K562 (cell line): ENCODE measurements around the gene NDUFV2. TPM values are rescaled to one million over a fixed set of nuclear protein-coding genes. Genes with fewer than 3 reads are reported as not detected.

ENCODE experiments used
- ATAC-seq: fragments of 200-7000 bp; cut with Tn5 transposase; 3 replicates; pipeline ENCODE4 v1.9.1; 2020; ENCODE audit warnings: moderate library complexity
- BruUV-seq: library from RNA; stranded (reverse); fragments of 400-500 nt; replicated peaks from 2 replicates; lab custom pipeline; 2021; lab: Mats Ljungman, UMichigan
- CTCF ChIA-PET: fragments of 300-600 bp; formaldehyde crosslinking; extraction: SDS; loops from one replicate; lab custom pipeline; 2021; ENCODE audit warnings: low intra/inter-chr PET ratio; lab: Yijun Ruan, JAX
- POLR2A ChIA-PET: fragments of 300-600, 350-650 bp; sonication (Branson Sonifier 250); formaldehyde crosslinking; extraction: SDS; loops from one replicate; lab custom pipeline; 2021; ENCODE audit warnings: antibody characterized with exemption, inconsistent platforms; lab: Yijun Ruan, JAX
- DNase-seq, 4 experiments: peaks; one replicate each; pipeline versions ENCODE4 v3.0.0 to v3.0.0-alpha.2; 2011 to 2018; ENCODE audit warnings: low spot score in 3 of 4, mixed read lengths in 3 of 4; ENCODE audit errors: extremely low read depth in 1 of 4
- FAIRE-seq: peaks from 2 replicates; lab custom pipeline; 2011; peaks lifted over from hg19 to GRCh38; lab: Jason Lieb, UNC
- H2AFZ ChIP-seq: 2 replicates; pipeline ENCODE4 v1.6.0; 2011; ENCODE audit warnings: low read depth, low read length, control low read depth, inconsistent platforms
- H3K27ac ChIP-seq: fragments of 200-600 bp; 3 replicates; pipeline ENCODE4 v1.8.0; 2011; ENCODE audit warnings: low read depth, mild to moderate bottlenecking, control low read depth, inconsistent platforms, low read length, moderate library complexity, mixed read lengths; ENCODE audit errors: extremely low read depth
- H3K27me3 ChIP-seq, 2 experiments: fragments of 300-600 bp in 1 of 2; 2 replicates in 1 of 2; 3 replicates in 1 of 2; pipeline versions ENCODE4 v1.6.0 to v1.8.0; 2011; ENCODE audit warnings: inconsistent platforms in 2 of 2, low read length in 2 of 2, mild to moderate bottlenecking in 1 of 2, mixed read lengths in 1 of 2, moderate library complexity in 1 of 2; ENCODE audit not compliant: control insufficient read depth in 2 of 2, insufficient read depth in 2 of 2
- H3K36me3 ChIP-seq: fragments of 300-600 bp; 3 replicates; pipeline ENCODE4 v1.8.0; 2011; ENCODE audit warnings: mild to moderate bottlenecking, low read length, inconsistent platforms; ENCODE audit not compliant: control insufficient read depth, insufficient read depth
- H3K4me1 ChIP-seq, 2 experiments: fragments of 200-600 bp in 1 of 2; replicated peaks in 1 of 2; 2 replicates in 1 of 2; 3 replicates in 1 of 2; pipeline versions ENCODE4 v1.5.1 to v1.8.0; 2011; ENCODE audit warnings: inconsistent platforms in 2 of 2, low read length in 2 of 2, mild to moderate bottlenecking in 1 of 2, mixed read lengths in 1 of 2, moderate library complexity in 1 of 2; ENCODE audit not compliant: control insufficient read depth in 2 of 2, insufficient read depth in 2 of 2
- H3K4me2 ChIP-seq: 2 replicates; pipeline ENCODE4 v1.6.1; 2011; ENCODE audit warnings: low read length, control low read depth, inconsistent platforms, mixed read lengths; ENCODE audit not compliant: insufficient read depth
- H3K4me3 ChIP-seq: fragments of 200-600 bp; sonication (generic), shearing (Covaris generic); 2 replicates; pipeline ENCODE4 v1.5.1; 2016; ENCODE audit warnings: control low read depth, inconsistent platforms
- H3K79me2 ChIP-seq: fragments of 200-600 bp; 3 replicates; pipeline ENCODE4 v1.8.0; 2011; ENCODE audit warnings: low read length, inconsistent platforms; ENCODE audit not compliant: control insufficient read depth, insufficient read depth
- H3K9ac ChIP-seq, 2 experiments: 2 replicates each; pipeline versions ENCODE4 v1.6.0 to v1.6.1; 2011; ENCODE audit warnings: low read depth in 2 of 2, low read length in 2 of 2, control low read depth in 1 of 2, inconsistent platforms in 1 of 2, mild to moderate bottlenecking in 1 of 2, mixed read lengths in 1 of 2; ENCODE audit not compliant: insufficient read depth in 1 of 2
- H3K9me1 ChIP-seq: one replicate; pipeline ENCODE4 v1.6.0; 2011; ENCODE audit warnings: inconsistent platforms, mild to moderate bottlenecking, low read length, moderate library complexity; ENCODE audit not compliant: control insufficient read depth, insufficient read depth
- H3K9me3 ChIP-seq: replicated peaks from 2 replicates; pipeline ENCODE4 v1.5.1; 2011; ENCODE audit warnings: low read depth, low read length, inconsistent platforms; ENCODE audit not compliant: control insufficient read depth, insufficient read depth
- H4K20me1 ChIP-seq: replicated peaks from 2 replicates; pipeline ENCODE4 v1.6.1; 2011; ENCODE audit warnings: low read length, inconsistent platforms, mixed read lengths; ENCODE audit not compliant: control insufficient read depth, insufficient read depth
- ATF7 ChIP-seq: fragments of 450-650 bp; IDR thresholded peaks from 2 replicates; pipeline ENCODE4 v1.7.1; 2014; ENCODE audit warnings: mild to moderate bottlenecking, moderate library complexity
- BCOR ChIP-seq: fragments of 450-650 bp; IDR thresholded peaks from 2 replicates; pipeline ENCODE4 v1.6.1; 2016
- E2F3 ChIP-seq: fragments of 250-450 bp; sonication (Bioruptor Pico); IDR thresholded peaks from 2 replicates; pipeline ENCODE4 v1.4.0; 2020; ENCODE audit warnings: mild to moderate bottlenecking
- HLTF ChIP-seq: fragments of 450-650 bp; IDR thresholded peaks from 2 replicates; pipeline ENCODE4 v1.6.1; 2016
- KDM1A ChIP-seq, 2 experiments: fragments of 450-650 bp; IDR thresholded peaks; 2 replicates each; pipeline ENCODE4 v1.6.1; 2016; ENCODE audit warnings: mild to moderate bottlenecking in 2 of 2
- KLF13 ChIP-seq: fragments of 450-650 bp; IDR thresholded peaks from 2 replicates; pipeline ENCODE4 v1.6.1; 2016; ENCODE audit warnings: missing genetic modification characterization, low read depth, mild to moderate bottlenecking, missing compliant biosample characterization, moderate library complexity, borderline replicate concordance
- LEF1 ChIP-seq: fragments of 450-650 bp; IDR thresholded peaks from 2 replicates; pipeline ENCODE4 v1.6.1; 2016; ENCODE audit warnings: mild to moderate bottlenecking
- SP1 ChIP-seq: sonication (generic); formaldehyde crosslinking; IDR thresholded peaks from 2 replicates; pipeline ENCODE4 v1.8.1; 2022; ENCODE audit warnings: mild to moderate bottlenecking, missing genetic modification reagents
- STAG1 ChIP-seq: sonication (generic); formaldehyde crosslinking; IDR thresholded peaks from 2 replicates; pipeline ENCODE4 v1.5.0; 2020; ENCODE audit warnings: missing genetic modification reagents, borderline replicate concordance
- THRA ChIP-seq: fragments of 450-650 bp; IDR thresholded peaks from 2 replicates; pipeline ENCODE4 v1.6.1; 2017; ENCODE audit warnings: mild to moderate bottlenecking, moderate library complexity
- TRIM25 ChIP-seq: fragments of 450-650 bp; IDR thresholded peaks from 2 replicates; pipeline ENCODE4 v1.7.0; 2016; ENCODE audit warnings: borderline replicate concordance
- WHSC1 ChIP-seq: IDR thresholded peaks from one replicate; pipeline ENCODE4 v1.6.1; 2012; ENCODE audit warnings: low read length, control low read depth, inconsistent platforms
- ZBTB1 ChIP-seq: sonication (generic); formaldehyde crosslinking; IDR thresholded peaks from 2 replicates; pipeline ENCODE4 v1.8.1; 2023; ENCODE audit warnings: missing genetic modification reagents, low read depth, mild to moderate bottlenecking, borderline replicate concordance
- ZNF324 ChIP-seq: fragments of 250-450 bp; sonication (Bioruptor Pico); IDR thresholded peaks from 2 replicates; pipeline ENCODE4 v1.4.0; 2020; ENCODE audit warnings: mild to moderate bottlenecking
- ZNF584 ChIP-seq: fragments of 200-800 bp; sonication (Bioruptor generic); IDR thresholded peaks from 2 replicates; pipeline ENCODE4 v1.6.1; 2016; ENCODE audit warnings: low read depth, mild to moderate bottlenecking, missing genetic modification characterization, missing compliant biosample characterization
- ZSCAN29 ChIP-seq: fragments of 450-650 bp; IDR thresholded peaks from 2 replicates; pipeline ENCODE4 v1.6.1; 2017
- WGBS: fragments of 100-300 bp; shearing (Covaris generic); methylation state at CpG from one replicate; pipeline ENCODE4 v1.1.6; 2016; ENCODE audit warnings: low coverage, mixed read lengths; ENCODE audit not compliant: insufficient coverage; ENCODE audit errors: missing lambda C conversion rate; 5-methylcytosine and 5-hydroxymethylcytosine counted together
- in situ Hi-C: fragments of 300-500 bp; cut with MboI; formaldehyde crosslinking; loops from 4 replicates; pipeline ENCODE4 v1.15.0; 2018; ENCODE audit warnings: inconsistent platforms, mixed read lengths
- intact Hi-C: fragments of 100-400 bp; cut with micrococcal nuclease; formaldehyde crosslinking; loops from 2 replicates; pipeline ENCODE4 v1.14.2; 2022
- polyA plus RNA-seq, 8 experiments: library from polyadenylated mRNA; depleted of rRNA in 4 of 8; stranded (reverse) in 5 of 8; unstranded in 3 of 8; fragments of >200 nt; fragmentation: Nextera tagmentation in 2 of 8; fragmentation: Illumina TruSeq in 1 of 8; extraction: Ambion mirVana in 2 of 8; extraction: Trizol in 1 of 8; gene quantifications; 2 replicates each; pipeline versions ENCODE4 v1.2.1 to v1.2.3, GENCODE V29; 2011 to 2014; ENCODE audit warnings: inconsistent platforms in 1 of 8, missing spikeins in 1 of 8
- total RNA-seq, 7 experiments: library from RNA; depleted of rRNA in 6 of 7; stranded (reverse); fragments of >200 nt in 6 of 7; fragmentation: Illumina TruSeq in 2 of 7; extraction: Trizol in 2 of 7; gene quantifications; 2 replicates each; pipeline versions ENCODE4 v1.2.1 to v1.2.3, GENCODE V29; 2011 to 2021; ENCODE audit warnings: low replicate concordance in 1 of 7

NDUFV2 gene
- total and polyA plus RNA-seq, 9 of the 15 experiments (the other 6 are each of a cell fraction or from before 2014, with no cell fraction given), result 213 to 550 (median 384) TPM

GRCh38 chr18:9120796-9121195 lies 18.3 kb downstream of the NDUFV2 start:
- ChIA-PET POLR2A (interaction anchor here (1.1 to 2.0 kb wide), 3 partner anchors 11 to 33 kb away, joined by 3 to 9 read pairs (median 8); no protein-coding TSS in a partner anchor), CTCF (no interaction called here)
- Histone ChIP-seq H3K9me1 (no peaks in the 10 kb centered on the region), H3K36me3 (peaks cover 88% of the 10 kb centered on the region), H3K9ac (no peak overlapping the region), H3K79me2 (peaks cover 93% of the 10 kb centered on the region), H3K4me3 (no peak overlapping the region), H3K27me3 (no peaks in the 10 kb centered on the region), H2AFZ (no peak overlapping the region), H3K27ac (no peak overlapping the region), H4K20me1 (0 out of 2 replicates have a peak, but pooled peaks cover 4% of the 10 kb centered on the region), H3K9me3 (no peaks in the 10 kb centered on the region), H3K4me1 (peaks cover 8 to 33% of the 10 kb centered on the region in 2 experiments; a peak in 4 of 5 replicates), H3K4me2 (no peak overlapping the region)
- FAIRE-seq (no peak), DNase-seq (no peak), ATAC-seq (no peak)
- intact Hi-C loops, result no loop called here
- 95% methylated on average over 1 of the region's 1 CpG for WGBS
- BruUV-seq, result no TSS peak
- in situ Hi-C loops, result no loop called here
- TF ChIP-seq STAG1 (CRISPR knock-in tag), result no peak
- 0 out of 2 replicates have a peak, but pooled peaks have one; percentile 20 for TF ChIP-seq THRA
- TF ChIP-seq ZNF584 (CRISPR knock-in tag), result no peak

GRCh38 chr18:9123520-9123919 lies 21.0 kb downstream of the NDUFV2 start:
- intact Hi-C loops (no loop called here), in situ Hi-C loops (no loop called here)
- H3K79me2 ChIP-seq, result peaks cover 78% of the 10 kb centered on the region
- H3K9me1 ChIP-seq, result no peaks in the 10 kb centered on the region
- ATAC-seq (no peak), DNase-seq (no peak), FAIRE-seq (no peak)
- no peaks in the 10 kb centered on the region for H3K27me3 ChIP-seq
- peaks cover 0 to 6% of the 10 kb centered on the region in 2 experiments; a peak in 3 of 5 replicates for H3K4me1 ChIP-seq
- no peak overlapping the region for H2AFZ ChIP-seq
- H4K20me1 ChIP-seq, result no peaks in the 10 kb centered on the region
- no peak overlapping the region for H3K27ac ChIP-seq
- WGBS, result 100% methylated on average over 2 of the region's 2 CpGs
- no peak overlapping the region for H3K9ac ChIP-seq
- peaks cover 94% of the 10 kb centered on the region for H3K36me3 ChIP-seq
- H3K4me3 ChIP-seq, result no peak overlapping the region
- BruUV-seq, result no TSS peak
- ChIA-PET POLR2A (interaction anchor here (2.4 kb wide), 1 partner anchor 10 kb away, joined by 9 read pairs; no protein-coding TSS in a partner anchor), CTCF (no interaction called here)
- H3K9me3 ChIP-seq, result no peaks in the 10 kb centered on the region
- no peak overlapping the region for H3K4me2 ChIP-seq
- TF ChIP-seq TRIM25 (no peak), KLF13 (no peak), E2F3 (CRISPR knock-in tag) (no peak), HLTF (no peak), LEF1 (no peak), ATF7 (no peak), BCOR (peak; percentile 30; the same call in 1 of the 2 replicates), KDM1A (IDR thresholded peaks at IDR 0.05) (no peak), ZSCAN29 (no peak), ZNF324 (CRISPR knock-in tag) (no peak), WHSC1 (no peak), ZBTB1 (CRISPR knock-in tag) (no peak), SP1 (CRISPR knock-in tag) (no peak)
